DOHH2 (cell line): ENCODE results near the gene ERG28.

Source experiments
- H3F3A ChIP-seq: fragments of 200-600 bp; sonication (generic), shearing (Covaris generic); 2 replicates; pipeline ENCODE4 v1.6.0; 2016; ENCODE audit warnings: antibody characterized with exemption, mild to moderate bottlenecking; ENCODE audit not compliant: control insufficient read depth, insufficient read depth
- H3K27ac ChIP-seq: fragments of 200-600 bp; sonication (generic); 2 replicates; pipeline ENCODE4 v1.5.1; 2014; ENCODE audit warnings: low read depth, mild to moderate bottlenecking, low read length, moderate library complexity
- H3K27me3 ChIP-seq: fragments of 200-600 bp; sonication (generic); 2 replicates; pipeline ENCODE4 v1.6.1; 2014; ENCODE audit warnings: mild to moderate bottlenecking, low read length, mixed read lengths; ENCODE audit not compliant: control insufficient read depth
- H3K36me3 ChIP-seq: fragments of 200-600 bp; sonication (generic); 2 replicates; pipeline ENCODE4 v1.6.1; 2014; ENCODE audit warnings: mild to moderate bottlenecking, low read length, moderate library complexity, mixed read lengths; ENCODE audit not compliant: control insufficient read depth
- H3K4me1 ChIP-seq: fragments of 200-600 bp; sonication (generic); 2 replicates; pipeline ENCODE4 v1.6.1; 2014; ENCODE audit warnings: mild to moderate bottlenecking, low read length, mixed read lengths; ENCODE audit not compliant: control insufficient read depth
- H3K4me2 ChIP-seq: fragments of 200-600 bp; sonication (generic); 2 replicates; pipeline ENCODE4 v1.6.0; 2014; ENCODE audit warnings: mild to moderate bottlenecking, low read length, moderate library complexity
- H3K4me3 ChIP-seq: fragments of 200-600 bp; sonication (generic); 2 replicates; pipeline ENCODE4 v1.5.1; 2014; ENCODE audit warnings: mild to moderate bottlenecking, low read length, mixed read lengths
- H3K79me2 ChIP-seq: fragments of 200-600 bp; sonication (generic); 2 replicates; pipeline ENCODE4 v1.6.1; 2014; ENCODE audit warnings: mild to moderate bottlenecking, low read length, mixed read lengths; ENCODE audit not compliant: control insufficient read depth
- H3K9me2 ChIP-seq: fragments of 200-600 bp; sonication (generic); replicated peaks from 2 replicates; pipeline ENCODE4 v1.6.1; 2014; ENCODE audit warnings: mild to moderate bottlenecking, low read length, mixed read lengths; ENCODE audit not compliant: control insufficient read depth
- H3K9me3 ChIP-seq: fragments of 200-600 bp; sonication (generic); 2 replicates; pipeline ENCODE4 v1.6.1; 2014; ENCODE audit warnings: antibody characterized with exemption, low read length, mixed read lengths; ENCODE audit not compliant: control insufficient read depth, insufficient read depth
- H4K20me1 ChIP-seq: fragments of 200-600 bp; sonication (generic); 2 replicates; pipeline ENCODE4 v1.6.0; 2014; ENCODE audit warnings: low read depth, mild to moderate bottlenecking, antibody characterized with exemption, low read length, moderate library complexity; ENCODE audit not compliant: control insufficient read depth, insufficient read depth
- EZH2phosphoT487 ChIP-seq: fragments of 200-600 bp; sonication (generic); IDR thresholded peaks from 2 replicates; pipeline ENCODE4 v1.6.1; 2017; ENCODE audit warnings: borderline replicate concordance, mild to moderate bottlenecking, antibody characterized with exemption, low read length, moderate library complexity, mixed read lengths
- TF ChIP-seq, protein P1 (sequence below): fragments of 200-600 bp; sonication (generic); IDR thresholded peaks from one replicate; pipeline ENCODE4 v1.5.1; 2014; ENCODE audit warnings: antibody characterized with exemption, mild to moderate bottlenecking, low read depth, low read length; ENCODE audit not compliant: poor library complexity, severe bottlenecking

The ERG28 gene

DNA sequence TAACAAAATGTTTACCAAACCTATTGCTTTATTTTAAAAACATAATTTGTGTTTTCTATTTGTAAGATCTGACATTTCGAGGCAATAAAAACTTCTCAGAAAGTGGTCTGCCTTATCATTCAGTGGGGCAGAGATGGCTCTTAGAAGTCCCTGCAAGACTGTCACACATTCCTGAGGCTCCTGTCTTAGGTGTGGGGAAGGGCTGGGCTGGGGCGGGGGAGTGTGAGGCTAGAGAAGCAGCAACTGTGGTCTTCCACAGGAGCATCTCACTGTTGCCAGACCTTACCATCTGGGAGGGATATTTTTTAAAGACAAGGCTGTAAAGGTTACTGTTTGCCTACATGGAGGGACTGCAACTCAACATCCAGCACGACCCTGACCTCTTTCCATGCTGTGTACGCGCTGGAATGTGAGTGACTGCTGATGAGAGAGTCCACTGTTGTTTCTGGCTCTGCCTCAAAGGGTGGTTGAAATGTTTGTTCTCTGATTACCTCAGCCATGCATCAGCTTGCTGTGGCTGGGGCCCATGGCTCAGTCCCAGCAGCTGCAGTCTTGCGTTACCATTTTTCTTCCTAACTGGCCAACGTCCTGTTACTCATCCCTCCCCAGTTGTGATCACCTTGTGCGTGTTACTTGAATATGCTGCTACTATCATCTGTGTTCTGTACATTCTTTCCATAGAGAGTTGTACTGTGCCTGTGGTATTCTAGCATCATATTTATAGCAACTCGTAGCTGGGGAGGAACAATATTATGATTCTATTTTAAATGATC lies 12.4 kb downstream of the ERG28 start:
- Histone ChIP-seq H4K20me1 (no peaks in the 10 kb centered on the region), H3K79me2 (no peaks in the 10 kb centered on the region), H3K4me2 (no peak overlapping the region), H3K9me2 (no peaks in the 10 kb centered on the region), H3K4me1 (no peaks in the 10 kb centered on the region), H3K9me3 (no peaks in the 10 kb centered on the region), H3K27ac (no peak overlapping the region), H3K4me3 (no peak overlapping the region), H3K36me3 (peaks cover 40% of the 10 kb centered on the region), H3K27me3 (no peaks in the 10 kb centered on the region), H3F3A (no peaks in the 10 kb centered on the region)
- no peak for TF ChIP-seq EZH2phosphoT487
- TF ChIP-seq, protein P1, sequence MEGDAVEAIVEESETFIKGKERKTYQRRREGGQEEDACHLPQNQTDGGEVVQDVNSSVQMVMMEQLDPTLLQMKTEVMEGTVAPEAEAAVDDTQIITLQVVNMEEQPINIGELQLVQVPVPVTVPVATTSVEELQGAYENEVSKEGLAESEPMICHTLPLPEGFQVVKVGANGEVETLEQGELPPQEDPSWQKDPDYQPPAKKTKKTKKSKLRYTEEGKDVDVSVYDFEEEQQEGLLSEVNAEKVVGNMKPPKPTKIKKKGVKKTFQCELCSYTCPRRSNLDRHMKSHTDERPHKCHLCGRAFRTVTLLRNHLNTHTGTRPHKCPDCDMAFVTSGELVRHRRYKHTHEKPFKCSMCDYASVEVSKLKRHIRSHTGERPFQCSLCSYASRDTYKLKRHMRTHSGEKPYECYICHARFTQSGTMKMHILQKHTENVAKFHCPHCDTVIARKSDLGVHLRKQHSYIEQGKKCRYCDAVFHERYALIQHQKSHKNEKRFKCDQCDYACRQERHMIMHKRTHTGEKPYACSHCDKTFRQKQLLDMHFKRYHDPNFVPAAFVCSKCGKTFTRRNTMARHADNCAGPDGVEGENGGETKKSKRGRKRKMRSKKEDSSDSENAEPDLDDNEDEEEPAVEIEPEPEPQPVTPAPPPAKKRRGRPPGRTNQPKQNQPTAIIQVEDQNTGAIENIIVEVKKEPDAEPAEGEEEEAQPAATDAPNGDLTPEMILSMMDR: no peak

DNA sequence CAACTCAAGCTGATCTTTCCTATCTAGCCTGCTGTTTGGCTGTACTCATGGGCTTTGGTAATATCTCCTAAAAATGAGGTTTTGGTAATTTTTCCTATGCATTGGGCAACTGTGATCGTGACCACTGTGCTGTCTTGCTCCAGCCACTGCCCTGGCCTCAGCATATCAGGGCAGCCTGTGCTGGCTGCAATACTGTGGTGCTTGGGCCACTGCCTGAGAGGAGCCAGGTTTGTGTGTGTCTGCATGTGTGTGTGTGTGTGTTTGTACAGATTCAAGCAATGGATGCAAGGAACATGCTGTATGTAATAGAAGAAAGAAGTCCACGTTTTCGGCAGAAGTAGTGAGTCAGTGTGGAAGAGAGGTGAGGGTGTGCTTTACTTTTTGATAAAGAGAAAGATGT lies 13.0 kb downstream of the ERG28 start:
- TF ChIP-seq, protein P1: no peak
- TF ChIP-seq EZH2phosphoT487: no peak
- Histone ChIP-seq H3K4me1 (no peaks in the 10 kb centered on the region), H4K20me1 (no peaks in the 10 kb centered on the region), H3F3A (no peaks in the 10 kb centered on the region), H3K9me2 (no peaks in the 10 kb centered on the region), H3K9me3 (no peaks in the 10 kb centered on the region), H3K79me2 (no peaks in the 10 kb centered on the region), H3K4me2 (no peak overlapping the region), H3K36me3 (peaks cover 36% of the 10 kb centered on the region), H3K27ac (no peak overlapping the region), H3K27me3 (no peaks in the 10 kb centered on the region), H3K4me3 (no peak overlapping the region)

DNA sequence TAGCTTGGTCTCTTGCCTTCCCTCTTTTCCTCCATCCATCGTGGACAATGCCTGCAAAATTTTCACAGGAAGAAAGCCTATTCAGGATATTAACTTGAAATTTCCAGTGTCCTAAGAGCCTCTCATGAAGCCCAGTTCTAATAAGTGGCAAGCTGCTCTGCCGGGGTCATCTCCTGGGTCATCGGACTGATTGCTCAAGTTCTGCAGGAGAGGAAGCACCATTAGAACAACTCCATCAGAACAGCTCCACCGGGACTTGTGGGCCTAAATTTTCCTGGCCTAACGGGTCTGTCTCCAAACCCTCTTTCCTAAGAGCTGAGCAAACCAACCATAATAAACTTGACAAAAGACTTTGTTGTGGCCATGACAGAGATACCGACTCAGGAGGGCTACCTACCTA lies 13.9 kb downstream of the ERG28 start:
- H4K20me1 ChIP-seq: no peaks in the 10 kb centered on the region
- H3F3A ChIP-seq: no peaks in the 10 kb centered on the region
- no peak for TF ChIP-seq EZH2phosphoT487
- TF ChIP-seq, protein P1: no peak
- no peaks in the 10 kb centered on the region for H3K79me2 ChIP-seq
- H3K27ac ChIP-seq: no peak overlapping the region
- peaks cover 30% of the 10 kb centered on the region for H3K36me3 ChIP-seq
- H3K27me3 ChIP-seq: no peaks in the 10 kb centered on the region
- no peaks in the 10 kb centered on the region for H3K4me1 ChIP-seq
- H3K9me2 ChIP-seq: no peaks in the 10 kb centered on the region
- H3K9me3 ChIP-seq: no peaks in the 10 kb centered on the region
- H3K4me2 ChIP-seq: no peak overlapping the region
- H3K4me3 ChIP-seq: no peak overlapping the region
